KOPT-K1 (cell line): ENCODE results near the gene USP40.

Source experiments
- H3K27ac ChIP-seq: fragments of 200-600 bp; sonication (generic); 2 replicates; pipeline ENCODE4 v1.5.1; 2016; ENCODE audit warnings: antibody characterized with exemption, mild to moderate bottlenecking, low read depth, low read length; ENCODE audit not compliant: poor library complexity, severe bottlenecking
- H3K36me3 ChIP-seq: fragments of 200-600 bp; sonication (generic); 2 replicates; pipeline ENCODE4 v1.5.1; 2017; ENCODE audit warnings: antibody characterized with exemption, mild to moderate bottlenecking, low read length, moderate library complexity; ENCODE audit not compliant: insufficient read depth
- H3K9me3 ChIP-seq: fragments of 200-600 bp; sonication (generic); 2 replicates; pipeline ENCODE4 v1.5.1; 2017; ENCODE audit warnings: antibody characterized with exemption, low read length, mild to moderate bottlenecking; ENCODE audit not compliant: insufficient read depth, poor library complexity, severe bottlenecking

USP40 gene

GRCh38 chr2:233456111-233456510 is 110.5 kb downstream of the USP40 start:
- Histone ChIP-seq H3K27ac (no peak overlapping the region), H3K36me3 (peaks cover 98% of the 10 kb centered on the region), H3K9me3 (no peaks in the 10 kb centered on the region)

- H3K9me3 ChIP-seq: no peaks in the 10 kb centered on the region
- H3K27ac ChIP-seq: no peak overlapping the region
- H3K36me3 ChIP-seq: peaks cover 100% of the 10 kb centered on the region
Measured at GRCh38 chr2:233455491-233455890, 111.1 kb downstream of the USP40 start.

- no peak overlapping the region for H3K27ac ChIP-seq
- no peaks in the 10 kb centered on the region for H3K9me3 ChIP-seq
- H3K36me3 ChIP-seq: peaks cover 100% of the 10 kb centered on the region
Measured at GRCh38 chr2:233455006-233455405, 111.6 kb downstream of the USP40 start.

- H3K9me3 ChIP-seq: no peaks in the 10 kb centered on the region
- H3K27ac ChIP-seq: no peak overlapping the region
- peaks cover 100% of the 10 kb centered on the region for H3K36me3 ChIP-seq
Measured at GRCh38 chr2:233453916-233454315, 112.7 kb downstream of the USP40 start.

- no peak overlapping the region for H3K27ac ChIP-seq
- H3K36me3 ChIP-seq: peaks cover 100% of the 10 kb centered on the region
- H3K9me3 ChIP-seq: no peaks in the 10 kb centered on the region
Measured at GRCh38 chr2:233453111-233453915, 113.3 kb downstream of the USP40 start.

GRCh38 chr2:233451950-233452349 is 114.6 kb downstream of the USP40 start:
- Histone ChIP-seq H3K9me3 (no peaks in the 10 kb centered on the region), H3K36me3 (peaks cover 96% of the 10 kb centered on the region), H3K27ac (no peak overlapping the region)

GRCh38 chr2:233450864-233451575 is 115.6 kb downstream of the USP40 start:
- H3K36me3 ChIP-seq: peaks cover 96% of the 10 kb centered on the region
- no peaks in the 10 kb centered on the region for H3K9me3 ChIP-seq
- no peak overlapping the region for H3K27ac ChIP-seq

- no peaks in the 10 kb centered on the region for H3K9me3 ChIP-seq
- no peak overlapping the region for H3K27ac ChIP-seq
- peaks cover 96% of the 10 kb centered on the region for H3K36me3 ChIP-seq
Measured at GRCh38 chr2:233449921-233450863, 116.4 kb downstream of the USP40 start.

GRCh38 chr2:233449081-233449901 is 117.3 kb downstream of the USP40 start:
- no peaks in the 10 kb centered on the region for H3K9me3 ChIP-seq
- H3K27ac ChIP-seq: no peak overlapping the region
- peaks cover 96% of the 10 kb centered on the region for H3K36me3 ChIP-seq

GRCh38 chr2:233448575-233448974 is 118.0 kb downstream of the USP40 start:
- Histone ChIP-seq H3K9me3 (no peaks in the 10 kb centered on the region), H3K27ac (no peak overlapping the region), H3K36me3 (peaks cover 96% of the 10 kb centered on the region)

GRCh38 chr2:233448220-233448559 is 118.4 kb downstream of the USP40 start:
- H3K9me3 ChIP-seq: no peaks in the 10 kb centered on the region
- no peak overlapping the region for H3K27ac ChIP-seq
- H3K36me3 ChIP-seq: peaks cover 92% of the 10 kb centered on the region

GRCh38 chr2:233447506-233448219 is 118.9 kb downstream of the USP40 start:
- Histone ChIP-seq H3K27ac (no peak overlapping the region), H3K36me3 (peaks cover 91% of the 10 kb centered on the region), H3K9me3 (no peaks in the 10 kb centered on the region)

- Histone ChIP-seq H3K27ac (no peak overlapping the region), H3K9me3 (no peaks in the 10 kb centered on the region), H3K36me3 (peaks cover 90% of the 10 kb centered on the region)
Measured at GRCh38 chr2:233446606-233447305, 119.8 kb downstream of the USP40 start.
